Immature natural killer cell (primary cell): ENCODE data around the gene TLK2. TPM values are rescaled to one million over a fixed set of nuclear protein-coding genes. Genes with fewer than 3 reads are reported as not detected.

ENCODE experiments used
- DNase-seq, 3 donors: peaks; one replicate each; pipeline ENCODE4 v3.0.0; 2022; ENCODE audit warnings: mixed read lengths in 1 of 3
- H3K27ac Mint-ChIP-seq, 6 donors: one replicate each; pipeline ENCODE4 v1.8.0; 2020; ENCODE audit warnings: mixed read lengths in 6 of 6, mild to moderate bottlenecking in 5 of 6, inconsistent platforms in 4 of 6, moderate library complexity in 3 of 6
- H3K27me3 Mint-ChIP-seq, 3 donors: one replicate each; pipeline ENCODE4 v1.8.0; 2020 to 2021; ENCODE audit warnings: low read depth in 3 of 3, mild to moderate bottlenecking in 3 of 3, mixed read lengths in 3 of 3, moderate library complexity in 3 of 3, inconsistent platforms in 1 of 3
- H3K36me3 Mint-ChIP-seq, 3 donors: one replicate each; pipeline ENCODE4 v1.8.0; 2020; ENCODE audit warnings: mixed read lengths in 3 of 3, inconsistent platforms in 2 of 3, mild to moderate bottlenecking in 2 of 3
- H3K4me1 Mint-ChIP-seq, 2 donors: one replicate each; pipeline ENCODE4 v1.8.0; 2020; ENCODE audit warnings: inconsistent platforms in 2 of 2, mild to moderate bottlenecking in 2 of 2, mixed read lengths in 2 of 2, moderate library complexity in 1 of 2
- H3K4me3 Mint-ChIP-seq, 5 donors: one replicate each; pipeline ENCODE4 v1.8.0; 2020; ENCODE audit warnings: mild to moderate bottlenecking in 5 of 5, mixed read lengths in 5 of 5, inconsistent platforms in 3 of 5, moderate library complexity in 3 of 5
- H3K9me3 Mint-ChIP-seq, 6 donors: one replicate each; pipeline ENCODE4 v1.8.0; 2020; ENCODE audit warnings: mild to moderate bottlenecking in 6 of 6, mixed read lengths in 6 of 6, inconsistent platforms in 4 of 6, moderate library complexity in 3 of 6
- polyA plus RNA-seq, 3 donors: library from polyadenylated mRNA; unstranded; fragments of 300-500 nt; fragmentation: Illumina TruSeq; gene quantifications; one replicate each; pipeline ENCODE4 v1.2.3, GENCODE V29; 2021

Gene TLK2
- polyA plus RNA-seq, 3 donors from 2014 or later, result 6.4 to 19.7 (median 6.6) TPM

- Mint-ChIP-seq H3K27me3 (peaks cover 5 to 9% (median 5%) of the 10 kb centered on the region in 3 donors), H3K4me3 (peak within 1 kb of the TSS; percentile 66 to 79 (median 71)), H3K9me3 (peaks cover 0 to 1% (median 0%) of the 10 kb centered on the region in 6 donors), H3K27ac (no peak within 1 kb of the TSS), H3K4me1 (peaks cover 7 to 8% of the 10 kb centered on the region in 2 donors), H3K36me3 (peaks cover 0 to 4% (median 0%) of the 10 kb centered on the region in 3 donors)
- DNase-seq, result no peak
Measured at GRCh38 chr17:62627219-62627903, 148.7 kb downstream of the TLK2 start, which contains the start of gene MRC2. Gene MRC2, plus strand, starts transcription at chr17:62627670. Its CDS starts 133 bp downstream, at chr17:62627803.

- H3K9me3 Mint-ChIP-seq, result peaks cover 0 to 1% (median 0%) of the 10 kb centered on the region in 6 donors
- no peak overlapping the region for H3K27ac Mint-ChIP-seq
- peaks cover 7 to 8% of the 10 kb centered on the region in 2 donors for H3K4me1 Mint-ChIP-seq
- no peak for DNase-seq
- peak overlapping the region; percentile 66 to 79 (median 71) for H3K4me3 Mint-ChIP-seq
- peaks cover 0 to under 1% (median 0%) of the 10 kb centered on the region in 3 donors for H3K36me3 Mint-ChIP-seq
- H3K27me3 Mint-ChIP-seq, result peaks cover 5 to 9% (median 9%) of the 10 kb centered on the region in 3 donors
Measured at GRCh38 chr17:62627904-62628633, 149.4 kb downstream of the TLK2 start.

GRCh38 chr17:62628831-62629555, 150.4 kb downstream of the TLK2 start:
- peaks cover 7 to 8% of the 10 kb centered on the region in 2 donors for H3K4me1 Mint-ChIP-seq
- peaks cover 0 to 1% (median 0%) of the 10 kb centered on the region in 6 donors for H3K9me3 Mint-ChIP-seq
- H3K27me3 Mint-ChIP-seq, result peaks cover 5 to 9% (median 9%) of the 10 kb centered on the region in 3 donors
- H3K36me3 Mint-ChIP-seq, result no peaks in the 10 kb centered on the region
- DNase-seq, result no peak
- H3K27ac Mint-ChIP-seq, result no peak overlapping the region
- peak overlapping the region in 4 of 5 donors; percentile 15 to 79 (median 72) for H3K4me3 Mint-ChIP-seq

- Mint-ChIP-seq H3K36me3 (no peaks in the 10 kb centered on the region), H3K4me3 (peak overlapping the region in 1 of 5 donors; percentile 27), H3K27me3 (peaks cover 5 to 9% (median 9%) of the 10 kb centered on the region in 3 donors), H3K9me3 (peaks cover 0 to 1% (median 0%) of the 10 kb centered on the region in 6 donors), H3K27ac (no peak overlapping the region), H3K4me1 (peaks cover 7 to 8% of the 10 kb centered on the region in 2 donors)
- no peak for DNase-seq
Measured at GRCh38 chr17:62629556-62630364, 151.1 kb downstream of the TLK2 start.

- peak overlapping the region in 1 of 5 donors; percentile 27 for H3K4me3 Mint-ChIP-seq
- no peak overlapping the region for H3K27ac Mint-ChIP-seq
- H3K27me3 Mint-ChIP-seq, result peaks cover 5 to 9% (median 8%) of the 10 kb centered on the region in 3 donors
- H3K36me3 Mint-ChIP-seq, result no peaks in the 10 kb centered on the region
- peaks cover 0 to 1% (median 0%) of the 10 kb centered on the region in 6 donors for H3K9me3 Mint-ChIP-seq
- H3K4me1 Mint-ChIP-seq, result peaks cover 7 to 8% of the 10 kb centered on the region in 2 donors
- DNase-seq, result no peak
Measured at GRCh38 chr17:62630365-62631085, 151.9 kb downstream of the TLK2 start.

GRCh38 chr17:62631086-62631935, 152.7 kb downstream of the TLK2 start:
- Mint-ChIP-seq H3K27me3 (peaks cover 4 to 7% (median 5%) of the 10 kb centered on the region in 3 donors), H3K27ac (no peak overlapping the region), H3K36me3 (no peaks in the 10 kb centered on the region), H3K4me3 (no peak overlapping the region), H3K4me1 (peaks cover 7 to 8% of the 10 kb centered on the region in 2 donors), H3K9me3 (peaks cover 0 to 1% (median 0%) of the 10 kb centered on the region in 6 donors)
- DNase-seq, result no peak

- no peak overlapping the region for H3K4me3 Mint-ChIP-seq
- no peak overlapping the region for H3K27ac Mint-ChIP-seq
- peaks cover 0 to 1% (median 0%) of the 10 kb centered on the region in 6 donors for H3K9me3 Mint-ChIP-seq
- peaks cover 0 to 7% (median 4%) of the 10 kb centered on the region in 3 donors for H3K27me3 Mint-ChIP-seq
- H3K4me1 Mint-ChIP-seq, result peaks cover 7% of the 10 kb centered on the region in 2 donors
- DNase-seq, result no peak
- H3K36me3 Mint-ChIP-seq, result no peaks in the 10 kb centered on the region
Measured at GRCh38 chr17:62631936-62632924, 153.6 kb downstream of the TLK2 start.

GRCh38 chr17:62637809-62638208, 159.2 kb downstream of the TLK2 start:
- no peak overlapping the region for H3K4me3 Mint-ChIP-seq
- no peak overlapping the region for H3K27ac Mint-ChIP-seq
- H3K27me3 Mint-ChIP-seq, result no peaks in the 10 kb centered on the region
- no peak for DNase-seq
- H3K9me3 Mint-ChIP-seq, result no peaks in the 10 kb centered on the region
- no peaks in the 10 kb centered on the region for H3K36me3 Mint-ChIP-seq
- no peaks in the 10 kb centered on the region for H3K4me1 Mint-ChIP-seq

- Mint-ChIP-seq H3K4me1 (no peaks in the 10 kb centered on the region), H3K9me3 (no peaks in the 10 kb centered on the region), H3K27ac (no peak overlapping the region), H3K4me3 (no peak overlapping the region), H3K36me3 (no peaks in the 10 kb centered on the region), H3K27me3 (no peaks in the 10 kb centered on the region)
- DNase-seq, result no peak
Measured at GRCh38 chr17:62641153-62641552, 162.5 kb downstream of the TLK2 start.

GRCh38 chr17:62641951-62642350, 163.3 kb downstream of the TLK2 start:
- no peaks in the 10 kb centered on the region for H3K36me3 Mint-ChIP-seq
- H3K27ac Mint-ChIP-seq, result no peak overlapping the region
- no peaks in the 10 kb centered on the region for H3K27me3 Mint-ChIP-seq
- DNase-seq, result no peak
- no peak overlapping the region for H3K4me3 Mint-ChIP-seq
- H3K9me3 Mint-ChIP-seq, result no peaks in the 10 kb centered on the region
- no peaks in the 10 kb centered on the region for H3K4me1 Mint-ChIP-seq

- no peak overlapping the region for H3K4me3 Mint-ChIP-seq
- H3K27ac Mint-ChIP-seq, result no peak overlapping the region
- no peaks in the 10 kb centered on the region for H3K9me3 Mint-ChIP-seq
Measured at GRCh38 chr17:62643496-62643895, 164.9 kb downstream of the TLK2 start.

More at GRCh38 chr17:62643496-62643895, 164.9 kb downstream of the TLK2 start:
- no peaks in the 10 kb centered on the region for H3K36me3 Mint-ChIP-seq
- H3K27me3 Mint-ChIP-seq, result no peaks in the 10 kb centered on the region
- DNase-seq, result no peak
- no peaks in the 10 kb centered on the region for H3K4me1 Mint-ChIP-seq
